OCI-LY1 (cell line): ENCODE data around the gene HLA-DQA2.

Experiments used
- H2AFZ ChIP-seq: fragments of 200-600 bp; sonication (generic), shearing (Covaris generic); 2 replicates; pipeline ENCODE4 v1.6.0; 2014; ENCODE audit warnings: antibody characterized with exemption, mild to moderate bottlenecking, low read length
- H3F3A ChIP-seq: fragments of 200-600 bp; sonication (generic), shearing (Covaris generic); 2 replicates; pipeline ENCODE4 v1.6.0; 2014; ENCODE audit warnings: mild to moderate bottlenecking, antibody characterized with exemption, low read length, moderate library complexity; ENCODE audit not compliant: insufficient read depth
- H3K27ac ChIP-seq: fragments of 200-600 bp; sonication (generic); 2 replicates; pipeline ENCODE4 v1.5.1; 2014; ENCODE audit warnings: low read length, mixed run types, mild to moderate bottlenecking, low read depth; ENCODE audit not compliant: poor library complexity, severe bottlenecking
- H3K27me3 ChIP-seq: fragments of 200-600 bp; sonication (generic); 2 replicates; pipeline ENCODE4 v1.6.0; 2014; ENCODE audit warnings: antibody characterized with exemption, mild to moderate bottlenecking, low read length, moderate library complexity; ENCODE audit not compliant: insufficient read depth
- H3K36me3 ChIP-seq: fragments of 200-600 bp; sonication (generic); 2 replicates; pipeline ENCODE4 v1.6.1; 2014; ENCODE audit warnings: mild to moderate bottlenecking, antibody characterized with exemption, low read length, moderate library complexity, mixed read lengths; ENCODE audit not compliant: insufficient read depth
- H3K4me1 ChIP-seq: fragments of 200-600 bp; sonication (generic); 2 replicates; pipeline ENCODE4 v1.5.1; 2014; ENCODE audit warnings: mild to moderate bottlenecking, low read length, moderate library complexity; ENCODE audit not compliant: insufficient read depth, severe bottlenecking
- H3K4me2 ChIP-seq: fragments of 200-600 bp; sonication (generic), shearing (Covaris generic); 2 replicates; pipeline ENCODE4 v1.6.1; 2014; ENCODE audit warnings: low read length
- H3K4me3 ChIP-seq: fragments of 200-600 bp; sonication (generic); 2 replicates; pipeline ENCODE4 v1.5.1; 2014; ENCODE audit warnings: low read length, low read depth, mild to moderate bottlenecking, mixed read lengths; ENCODE audit not compliant: poor library complexity, severe bottlenecking
- H3K79me2 ChIP-seq: fragments of 200-600 bp; shearing (Covaris generic); 2 replicates; pipeline ENCODE4 v1.6.1; 2016; ENCODE audit warnings: mixed run types, low read length, mixed read lengths; ENCODE audit not compliant: insufficient read depth
- H3K9ac ChIP-seq: fragments of 200-600 bp; sonication (generic), shearing (Covaris generic); 2 replicates; pipeline ENCODE4 v1.6.1; 2014; ENCODE audit warnings: mild to moderate bottlenecking, low read length, mixed read lengths
- H3K9me2 ChIP-seq: fragments of 200-600 bp; sonication (generic), shearing (Covaris generic); 2 replicates; pipeline ENCODE4 v1.6.1; 2014; ENCODE audit warnings: low read depth, mild to moderate bottlenecking, low read length, mixed read lengths
- H3K9me3 ChIP-seq: fragments of 200-600 bp; shearing (Covaris generic); 2 replicates; pipeline ENCODE4 v1.6.1; 2014; ENCODE audit warnings: low read length, mixed read lengths
- H4K20me1 ChIP-seq: fragments of 200-600 bp; sonication (generic), shearing (Covaris generic); 2 replicates; pipeline ENCODE4 v1.6.0; 2016; ENCODE audit warnings: mild to moderate bottlenecking, low read length; ENCODE audit not compliant: insufficient read depth
- CTCF ChIP-seq: fragments of 200-600 bp; sonication (generic), shearing (Covaris generic); IDR thresholded peaks from 2 replicates; pipeline ENCODE4 v1.5.1; 2017; ENCODE audit warnings: mild to moderate bottlenecking, antibody characterized with exemption, low read length, moderate library complexity, mixed read lengths
- EZH2 ChIP-seq: fragments of 200-600 bp; sonication (generic), shearing (Covaris generic); IDR thresholded peaks from 2 replicates; pipeline ENCODE4 v1.8.0; 2017; ENCODE audit warnings: borderline replicate concordance, mixed run types, mild to moderate bottlenecking, antibody characterized with exemption, low read length, moderate library complexity, mixed read lengths

HLA-DQA2 gene

DNA sequence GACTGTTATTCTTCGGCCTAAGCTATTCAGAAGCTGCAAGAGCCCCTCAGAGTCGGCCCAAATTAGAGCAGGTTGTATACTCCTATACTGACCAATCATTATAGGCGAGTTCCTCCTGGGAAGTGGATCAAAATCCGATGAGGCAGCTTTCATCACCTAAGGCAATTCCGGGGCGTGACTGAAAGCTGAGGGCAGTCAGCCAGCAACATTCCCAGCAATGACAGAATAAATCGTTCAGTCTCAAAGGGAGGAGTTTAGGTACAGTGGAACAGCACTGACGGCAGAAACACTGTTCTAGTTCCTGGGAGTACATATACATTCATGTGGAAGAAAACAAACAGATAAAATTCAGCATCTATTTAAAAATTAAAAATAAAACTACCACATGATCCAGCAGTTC is 11.4 kb downstream of the HLA-DQA2 start:
- H2AFZ ChIP-seq, result no peak overlapping the region
- H3K9me2 ChIP-seq, result no peaks in the 10 kb centered on the region
- no peaks in the 10 kb centered on the region for H3F3A ChIP-seq
- no peak overlapping the region for H3K4me2 ChIP-seq
- H3K4me3 ChIP-seq, result no peak overlapping the region
- no peak overlapping the region for H3K9ac ChIP-seq
- no peaks in the 10 kb centered on the region for H3K27me3 ChIP-seq
- H3K4me1 ChIP-seq, result no peaks in the 10 kb centered on the region
- no peaks in the 10 kb centered on the region for H3K79me2 ChIP-seq
- H3K36me3 ChIP-seq, result no peaks in the 10 kb centered on the region
- TF ChIP-seq CTCF (no peak), EZH2 (no peak)
- no peaks in the 10 kb centered on the region for H4K20me1 ChIP-seq
- H3K27ac ChIP-seq, result no peak overlapping the region
- no peaks in the 10 kb centered on the region for H3K9me3 ChIP-seq

GRCh38 chr6:32759669-32760068 is 18.5 kb downstream of the HLA-DQA2 start:
- no peaks in the 10 kb centered on the region for H3K27me3 ChIP-seq
- no peak overlapping the region for H3K4me3 ChIP-seq
- no peaks in the 10 kb centered on the region for H3F3A ChIP-seq
- no peak overlapping the region for H3K9ac ChIP-seq
- H4K20me1 ChIP-seq, result no peaks in the 10 kb centered on the region
- no peaks in the 10 kb centered on the region for H3K36me3 ChIP-seq
- H3K9me3 ChIP-seq, result no peaks in the 10 kb centered on the region
- no peaks in the 10 kb centered on the region for H3K79me2 ChIP-seq
- TF ChIP-seq EZH2, result no peak
- TF ChIP-seq CTCF, result no peak
- no peaks in the 10 kb centered on the region for H3K9me2 ChIP-seq
- H3K4me1 ChIP-seq, result no peaks in the 10 kb centered on the region
- H2AFZ ChIP-seq, result no peak overlapping the region
- H3K4me2 ChIP-seq, result no peak overlapping the region
- no peak overlapping the region for H3K27ac ChIP-seq

GRCh38 chr6:32761072-32761471 is 19.9 kb downstream of the HLA-DQA2 start:
- no peaks in the 10 kb centered on the region for H3K79me2 ChIP-seq

More at GRCh38 chr6:32761072-32761471, 19.9 kb downstream of the HLA-DQA2 start:
- Histone ChIP-seq H3K9me2 (no peaks in the 10 kb centered on the region), H3K27me3 (no peaks in the 10 kb centered on the region), H3K4me3 (no peak overlapping the region), H2AFZ (no peak overlapping the region), H3K27ac (no peak overlapping the region), H3K9ac (no peak overlapping the region), H4K20me1 (no peaks in the 10 kb centered on the region), H3F3A (no peaks in the 10 kb centered on the region), H3K4me1 (no peaks in the 10 kb centered on the region), H3K4me2 (no peak overlapping the region), H3K36me3 (no peaks in the 10 kb centered on the region), H3K9me3 (no peaks in the 10 kb centered on the region)
- no peak for TF ChIP-seq CTCF
- TF ChIP-seq EZH2, result no peak
